GM19438 (cell line): ENCODE results near the gene SNX5.

Source experiments
- ATAC-seq: cut with Tn5 transposase; IDR thresholded peaks from one replicate; pipeline ENCODE4 v1.9.1; 2021; ENCODE audit warnings: low read depth; ENCODE audit not compliant: unreplicated experiment

SNX5 gene

GRCh38 chr20:17941826-17942196 lies 26.8 kb downstream of the SNX5 start:
- no peak for ATAC-seq

DNA sequence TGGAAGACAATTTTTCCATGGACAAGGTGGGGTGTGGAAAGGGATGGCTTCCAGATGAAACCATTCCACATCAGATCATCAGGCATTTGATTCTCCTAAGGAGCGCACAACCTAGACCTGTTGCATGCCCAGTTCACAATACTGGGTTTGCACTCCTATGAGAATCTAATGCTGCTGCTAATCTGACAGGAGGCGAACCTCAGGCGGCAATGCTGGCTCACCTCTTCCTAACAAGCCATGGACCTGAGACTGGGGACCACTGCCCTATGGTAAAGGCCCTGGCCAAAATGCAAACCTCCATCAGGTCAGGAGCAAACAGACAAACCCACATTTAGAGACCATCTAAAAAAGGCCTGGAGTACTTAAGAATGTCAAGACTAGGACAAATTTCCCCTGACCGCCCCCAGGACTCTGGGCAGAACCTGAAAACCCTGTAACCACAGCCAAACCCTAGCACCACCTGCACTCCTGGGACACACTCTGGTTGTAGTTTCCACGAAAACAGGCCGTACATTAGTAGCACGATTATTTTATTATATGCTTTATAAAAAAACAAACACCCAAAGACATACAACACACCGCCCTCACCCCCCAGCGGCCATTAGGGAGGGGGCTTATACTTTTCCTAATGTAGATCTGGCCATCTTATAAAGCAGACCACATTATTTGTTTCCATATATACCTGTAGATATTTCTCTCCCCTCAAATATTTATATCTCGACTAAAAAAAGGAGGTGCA lies 27.3 kb downstream of the SNX5 start:
- ATAC-seq, result no peak

DNA sequence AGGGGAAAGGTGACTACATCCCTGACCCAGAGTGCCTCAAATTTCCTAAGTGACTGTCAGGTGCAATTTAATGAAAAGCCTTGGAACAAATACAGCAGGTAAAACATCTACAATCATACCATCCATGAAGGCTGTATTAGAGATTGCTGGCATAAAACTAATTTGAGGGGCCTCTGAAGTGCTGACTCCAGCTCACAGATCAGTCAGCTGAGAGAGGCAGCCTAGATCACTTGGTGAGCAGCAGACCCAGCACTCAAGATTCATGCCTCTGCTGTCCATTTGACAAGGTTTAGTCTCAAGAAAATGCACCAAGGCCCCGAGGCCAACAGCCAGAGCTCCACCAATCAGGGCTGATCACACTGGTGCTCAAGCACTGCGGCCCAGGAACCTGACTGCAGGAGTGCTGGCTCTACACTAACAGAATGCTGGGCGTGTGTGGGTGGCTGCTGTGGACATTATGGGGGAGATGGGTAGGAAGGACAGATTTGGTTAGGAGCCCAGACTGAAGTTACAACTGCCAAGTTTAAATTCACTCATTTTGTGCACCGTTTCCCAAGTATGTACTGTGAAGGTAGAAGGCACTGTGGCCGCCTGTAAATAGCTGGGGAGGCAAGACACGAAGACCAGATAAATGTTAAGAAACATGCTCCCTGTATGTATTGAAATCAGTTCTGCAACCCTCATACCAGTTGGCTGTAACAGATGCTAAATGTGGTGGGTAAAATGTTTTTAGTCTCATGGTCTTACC lies 28.2 kb downstream of the SNX5 start:
- no peak for ATAC-seq

- ATAC-seq, result peak; percentile 2
These were observed 28.9 kb downstream of the SNX5 start for GRCh38 chr20:17939622-17940223.

- peak; percentile 69 for ATAC-seq
These were observed 29.5 kb downstream of the SNX5 start for GRCh38 chr20:17938871-17939619.

GRCh38 chr20:17936761-17937732 lies 31.5 kb downstream of the SNX5 start:
- no peak for ATAC-seq

GRCh38 chr20:17936286-17936760 lies 32.3 kb downstream of the SNX5 start:
- ATAC-seq, result no peak

DNA sequence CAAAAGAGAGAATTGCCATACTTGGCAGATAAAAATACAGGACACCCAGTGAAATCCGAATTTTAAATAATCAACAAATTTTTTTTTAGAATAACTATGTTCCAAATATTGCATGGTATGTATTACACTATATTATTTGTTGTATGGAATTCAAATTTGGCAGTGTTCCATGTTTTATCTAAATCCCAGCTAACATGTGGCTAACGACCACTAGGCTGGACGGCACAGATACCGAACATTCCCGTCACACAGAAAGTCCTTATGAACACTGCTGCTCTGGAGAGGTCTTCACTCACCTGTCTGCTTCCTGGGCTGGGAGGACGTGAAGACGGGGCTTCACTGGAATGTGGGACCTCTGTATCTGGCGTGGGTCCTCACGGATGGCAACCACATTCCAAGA lies 32.8 kb downstream of the SNX5 start:
- ATAC-seq, result no peak

- no peak for ATAC-seq
These were observed 33.4 kb downstream of the SNX5 start for GRCh38 chr20:17935186-17935585.

GRCh38 chr20:17934141-17934862 lies 34.3 kb downstream of the SNX5 start:
- no peak for ATAC-seq

GRCh38 chr20:17933711-17934110 lies 34.9 kb downstream of the SNX5 start:
- ATAC-seq, result no peak

- ATAC-seq, result no peak
These were observed 35.5 kb downstream of the SNX5 start for GRCh38 chr20:17933121-17933520.

- no peak for ATAC-seq
These were observed 36.2 kb downstream of the SNX5 start for GRCh38 chr20:17932396-17932795.

- no peak for ATAC-seq
These were observed 37.1 kb downstream of the SNX5 start for GRCh38 chr20:17931513-17931912.

DNA sequence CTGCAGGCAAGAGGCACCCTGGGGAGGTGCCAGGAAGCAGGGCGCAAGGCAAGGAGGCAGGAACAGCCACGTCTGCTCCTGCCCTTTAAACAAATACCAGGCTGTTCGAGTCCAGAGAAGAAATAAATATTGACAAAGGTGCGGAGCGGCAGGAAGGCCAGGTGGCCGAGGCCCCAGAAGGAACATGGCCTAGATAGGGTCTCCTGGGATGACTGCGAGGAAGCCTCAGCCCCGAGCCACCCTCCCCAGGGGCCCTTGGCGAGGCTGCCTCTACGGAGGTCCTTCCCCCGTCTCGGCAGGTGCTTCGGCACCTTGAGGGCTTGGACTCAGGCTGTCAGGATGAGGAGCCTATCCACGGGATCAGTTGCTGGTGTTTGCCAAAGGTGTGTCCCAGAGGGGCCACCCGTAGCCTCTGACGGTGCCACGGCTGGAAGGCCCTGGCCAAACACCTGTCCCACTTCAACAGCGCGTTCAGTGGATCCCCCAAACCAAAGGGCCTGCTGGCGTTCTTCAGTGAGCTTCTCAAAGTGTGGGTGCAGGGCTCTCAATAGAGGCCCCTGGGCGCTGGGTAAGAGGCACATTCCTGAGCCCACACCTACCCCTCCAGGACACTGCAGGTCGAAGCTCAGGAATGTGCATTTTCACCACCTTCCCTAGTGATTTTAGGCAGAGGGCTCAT lies 39.8 kb downstream of the SNX5 start:
- no peak for ATAC-seq

- no peak for ATAC-seq
These were observed 40.4 kb downstream of the SNX5 start for GRCh38 chr20:17928211-17928611.

DNA sequence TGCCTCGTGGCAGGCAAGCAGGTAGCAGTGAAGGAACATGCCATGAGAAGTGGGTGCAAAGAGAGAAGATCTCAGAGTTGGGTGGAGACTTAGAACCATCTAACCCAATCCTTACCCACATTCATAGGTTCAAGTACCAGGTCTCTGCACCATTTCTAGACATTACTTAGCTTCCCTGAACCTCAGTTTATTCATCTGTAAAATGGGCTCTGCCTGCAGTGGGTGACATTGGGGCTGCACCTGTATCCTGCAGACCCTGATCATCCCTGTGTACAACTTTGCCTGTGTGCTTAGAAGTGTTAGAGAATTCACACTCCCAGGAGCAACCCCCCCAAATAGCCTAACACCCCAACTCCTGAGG lies 42.7 kb downstream of the SNX5 start:
- ATAC-seq, result no peak

GRCh38 chr20:17925141-17925939 lies 43.3 kb downstream of the SNX5 start:
- no peak for ATAC-seq
